Non-pigmented ciliary epithelial cell (primary cell): ENCODE results near the gene PLEKHD1.
A peak's percentile ranks its signal among the peaks of the same experiment; 100 is the strongest.

Source experiments
- DNase-seq: peaks from one replicate; pipeline ENCODE4 v3.0.0-alpha.2; 2010; ENCODE audit warnings: low read depth

PLEKHD1 gene

GRCh38 chr14:69518289-69519101 is 34.0 kb downstream of the PLEKHD1 start:
- no peak for DNase-seq

GRCh38 chr14:69519204-69520100 is 34.9 kb downstream of the PLEKHD1 start:
- no peak for DNase-seq

- DNase-seq: no peak
Observed at GRCh38 chr14:69522026-69522425, 37.5 kb downstream of the PLEKHD1 start.

- DNase-seq: no peak
Observed at GRCh38 chr14:69525896-69526295, 41.4 kb downstream of the PLEKHD1 start.

GRCh38 chr14:69527635-69528034 is 43.1 kb downstream of the PLEKHD1 start:
- no peak for DNase-seq

GRCh38 chr14:69528143-69528542 is 43.6 kb downstream of the PLEKHD1 start:
- DNase-seq: no peak

GRCh38 chr14:69528930-69529329 is 44.4 kb downstream of the PLEKHD1 start:
- no peak for DNase-seq

GRCh38 chr14:69529563-69529962 is 45.0 kb downstream of the PLEKHD1 start:
- DNase-seq: no peak

- no peak for DNase-seq
Observed at GRCh38 chr14:69530095-69530494, 45.6 kb downstream of the PLEKHD1 start.

- no peak for DNase-seq
Observed at GRCh38 chr14:69531135-69531534, 46.6 kb downstream of the PLEKHD1 start.

- no peak for DNase-seq
Observed at GRCh38 chr14:69532561-69533340, 48.2 kb downstream of the PLEKHD1 start.

GRCh38 chr14:69535230-69535848 is 50.8 kb downstream of the PLEKHD1 start:
- DNase-seq: no peak

GRCh38 chr14:69536971-69537370 is 52.4 kb downstream of the PLEKHD1 start:
- DNase-seq: no peak

GRCh38 chr14:69537900-69538299 is 53.4 kb downstream of the PLEKHD1 start:
- DNase-seq: no peak

- DNase-seq: no peak
Observed at GRCh38 chr14:69538766-69539165, 54.2 kb downstream of the PLEKHD1 start.

- DNase-seq: no peak
Observed at GRCh38 chr14:69539631-69540410, 55.3 kb downstream of the PLEKHD1 start.

- DNase-seq: no peak
Observed at GRCh38 chr14:69540654-69541335, 56.3 kb downstream of the PLEKHD1 start.

- no peak for DNase-seq
Observed at GRCh38 chr14:69542311-69542710, 57.8 kb downstream of the PLEKHD1 start.

GRCh38 chr14:69543341-69544115 is 59.0 kb downstream of the PLEKHD1 start:
- DNase-seq: peak; percentile 81
